ENCODE measurements around the gene SULT1B1.
"Not testable (repeated sequence)": the region's sequence is repeated elsewhere in the genome, so short reads cannot be mapped to it uniquely, and the experiment has no call there.

SULT1B1 gene

DNA sequence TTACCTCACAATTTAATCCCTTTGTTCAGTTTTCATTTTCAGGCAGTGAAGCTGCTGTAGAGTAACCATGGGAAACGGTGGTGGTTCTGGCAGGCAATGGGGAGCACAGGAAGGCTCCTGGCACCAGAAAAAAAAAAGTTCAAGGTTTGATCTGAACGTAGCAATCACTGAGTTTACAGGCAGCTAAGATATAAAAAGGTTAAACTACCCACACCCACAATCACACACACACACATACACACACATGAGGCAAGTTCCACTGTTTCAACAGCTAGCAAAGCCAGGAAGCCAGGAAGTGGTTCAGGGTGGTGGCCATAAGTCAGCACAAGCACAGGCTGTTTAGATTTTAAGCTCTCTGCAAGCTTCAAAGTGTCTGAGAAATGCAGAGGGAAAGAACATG lies at the start of gene SULT1B1:
TSS of gene SULT1B1 (minus strand) at position 166 of the 400 bp plus-strand sequence. CDS start 5,403 bp downstream, outside the sequence.
- peak in 1 of 2 donors; percentile 10 for DNase-seq (ENCODE audit: low read depth in 2 of 2)

DNA sequence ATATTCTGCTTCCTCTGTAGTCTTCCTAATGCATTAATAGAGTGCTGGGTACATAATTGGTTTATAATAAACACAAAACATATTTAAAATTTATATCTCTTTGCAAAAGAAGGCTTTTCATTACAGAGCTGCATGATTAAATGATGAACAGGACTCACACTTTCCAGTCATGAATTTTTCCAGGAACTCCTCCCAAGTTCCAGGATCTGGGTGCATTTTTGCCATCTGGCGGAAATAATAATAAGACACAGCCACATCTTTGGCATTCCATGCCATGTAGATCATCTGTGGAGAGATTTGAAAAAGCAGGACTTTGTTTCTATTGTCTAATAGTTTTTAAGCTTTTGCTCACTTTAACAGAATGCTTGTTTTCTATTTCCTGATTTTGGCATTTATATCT lies 40.2 kb upstream of the SULT1B1 start:
- DNase-seq (ENCODE audit: low read depth in 2 of 2), result no peak

DNA sequence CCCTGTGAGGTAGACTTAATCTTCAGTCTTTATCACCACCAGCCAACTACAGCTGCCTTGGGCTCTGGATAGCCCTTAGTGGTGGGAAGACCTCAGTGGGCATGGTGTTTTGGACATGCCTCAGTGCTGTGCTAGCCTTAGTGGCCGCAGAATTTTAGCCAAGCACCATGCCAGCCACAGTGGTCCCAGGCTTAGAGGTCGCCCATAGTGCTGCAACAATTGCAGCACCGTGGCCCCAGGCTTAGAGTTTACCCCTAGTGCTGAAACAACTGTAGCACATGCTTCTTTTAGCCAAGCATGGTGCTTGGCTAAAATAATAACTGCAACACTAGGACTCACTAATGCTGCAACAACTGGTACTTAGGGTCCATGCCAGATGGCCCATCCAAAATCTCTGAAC lies 38.9 kb upstream of the SULT1B1 start:
- DNase-seq (ENCODE audit: low read depth in 2 of 2), result no peak

DNA sequence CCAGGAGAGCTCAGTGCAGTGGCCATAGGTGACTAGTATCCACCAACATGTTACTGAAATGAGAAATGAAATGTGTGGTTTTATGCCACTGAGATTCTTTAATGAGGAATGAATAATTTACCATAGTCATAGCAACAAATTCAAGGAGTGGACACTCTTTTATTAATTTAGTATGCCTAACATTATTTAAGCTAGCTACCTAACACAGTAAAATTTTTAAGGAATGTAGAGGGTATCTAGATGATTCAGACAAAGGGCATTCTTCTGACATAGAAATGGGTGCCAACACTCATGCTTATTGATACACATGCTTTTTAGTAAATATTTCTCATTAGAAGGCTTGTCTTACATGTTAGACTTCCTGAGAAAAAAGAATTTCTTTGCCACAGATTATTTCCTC lies 33.3 kb upstream of the SULT1B1 start:
- DNase-seq (ENCODE audit: low read depth in 2 of 2), result no peak

DNA sequence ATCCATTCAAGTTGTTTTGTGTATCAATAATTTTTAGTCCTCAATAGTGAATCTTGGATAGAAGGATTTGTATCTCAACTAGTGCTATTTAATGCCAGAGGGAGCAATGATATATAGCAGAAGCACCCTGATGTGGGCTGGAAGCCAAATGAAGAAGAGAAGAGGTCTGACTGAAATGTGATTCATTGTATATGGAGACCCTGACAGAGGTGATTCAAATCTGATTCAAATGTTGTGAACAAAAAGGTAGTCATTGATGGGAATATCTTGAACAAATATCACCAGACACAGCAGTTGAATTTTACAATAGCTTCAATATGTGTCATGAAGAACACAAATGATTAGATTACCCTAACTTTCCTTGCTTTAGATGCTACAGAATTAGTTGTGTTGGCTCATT lies 27.5 kb upstream of the SULT1B1 start:
- no peak for DNase-seq (ENCODE audit: low read depth in 2 of 2)

DNA sequence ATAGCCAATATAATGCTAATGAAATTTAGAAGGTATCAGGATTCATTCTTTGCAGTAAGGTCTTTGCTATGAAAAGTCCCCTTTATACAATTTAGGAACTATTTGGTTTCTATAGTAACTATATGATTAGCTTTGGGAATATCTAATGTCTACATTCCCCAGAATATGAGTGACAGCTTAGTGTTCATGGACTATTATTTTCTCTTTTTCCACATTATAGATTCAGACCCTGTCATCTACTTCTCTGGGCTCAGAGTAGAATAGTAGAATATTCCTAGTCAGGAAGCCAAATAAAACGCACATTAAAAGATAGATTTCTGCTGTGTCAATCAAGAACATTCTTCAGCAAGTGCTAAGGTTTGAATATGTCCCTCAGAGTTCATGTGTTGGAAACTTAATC lies 26.1 kb upstream of the SULT1B1 start:
- no peak for DNase-seq (ENCODE audit: low read depth in 2 of 2)

DNA sequence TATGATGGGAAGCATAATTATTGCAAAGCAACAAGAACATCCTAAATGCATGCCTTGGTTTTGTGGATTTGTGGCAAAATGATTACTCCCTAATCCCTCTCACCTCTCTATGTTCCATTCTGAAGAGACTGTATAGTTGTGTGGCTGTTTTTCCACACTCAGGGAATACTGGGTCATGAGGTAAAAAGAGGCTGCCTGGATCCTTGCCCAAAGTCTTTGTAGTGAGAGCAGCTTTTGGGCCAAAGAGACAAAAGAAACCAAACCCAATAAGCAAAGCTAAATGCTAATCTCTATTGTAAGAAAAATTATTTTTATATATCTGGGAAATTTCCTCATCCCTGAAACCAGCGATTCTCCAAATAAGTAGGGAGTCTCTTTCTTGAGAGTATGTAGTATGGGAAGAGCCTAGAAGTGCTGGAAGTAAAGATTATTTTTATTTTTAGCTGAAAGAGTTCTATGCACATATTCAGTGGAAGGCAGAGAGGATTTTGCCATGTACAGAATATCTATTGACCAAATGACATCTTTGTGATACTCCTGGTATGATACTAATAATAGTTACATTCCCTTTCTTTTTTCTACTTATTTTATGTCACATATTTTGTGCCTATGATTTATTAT lies 24.9 kb upstream of the SULT1B1 start:
- no peak for DNase-seq (ENCODE audit: low read depth in 2 of 2)

DNA sequence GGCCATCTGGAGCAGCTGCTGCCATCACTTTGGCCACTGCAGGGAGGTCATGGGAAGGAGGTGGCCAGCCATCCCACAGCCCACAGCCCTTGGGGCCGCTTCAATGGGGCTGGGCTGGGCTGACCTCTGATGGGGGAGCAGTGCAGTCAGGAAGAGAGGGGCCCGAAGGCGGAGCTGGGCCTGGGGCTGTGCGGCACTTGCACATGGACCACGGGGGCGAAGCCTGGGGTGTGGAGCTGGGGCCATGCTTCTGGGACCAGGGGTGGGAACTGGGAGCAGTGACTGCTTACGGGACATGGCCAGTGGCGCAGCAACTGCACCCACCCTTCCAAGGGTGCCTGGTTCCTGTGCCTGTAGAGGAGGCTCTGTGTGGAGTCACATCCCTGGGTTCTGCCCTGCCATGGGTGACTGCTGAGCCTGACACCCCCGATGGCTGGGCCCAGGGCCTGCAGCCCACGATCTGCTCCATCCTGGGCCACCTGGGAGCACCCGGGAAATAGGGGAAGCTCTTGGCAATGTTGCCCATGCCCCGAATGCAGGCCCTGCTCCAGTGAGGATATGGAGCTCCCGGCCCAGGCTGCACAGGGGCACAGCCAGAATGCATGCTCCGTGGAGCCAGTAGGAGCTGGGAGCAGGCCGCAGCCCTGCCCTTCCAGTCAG lies 22.4 kb upstream of the SULT1B1 start:
- no peak for DNase-seq (ENCODE audit: low read depth in 2 of 2)

DNA sequence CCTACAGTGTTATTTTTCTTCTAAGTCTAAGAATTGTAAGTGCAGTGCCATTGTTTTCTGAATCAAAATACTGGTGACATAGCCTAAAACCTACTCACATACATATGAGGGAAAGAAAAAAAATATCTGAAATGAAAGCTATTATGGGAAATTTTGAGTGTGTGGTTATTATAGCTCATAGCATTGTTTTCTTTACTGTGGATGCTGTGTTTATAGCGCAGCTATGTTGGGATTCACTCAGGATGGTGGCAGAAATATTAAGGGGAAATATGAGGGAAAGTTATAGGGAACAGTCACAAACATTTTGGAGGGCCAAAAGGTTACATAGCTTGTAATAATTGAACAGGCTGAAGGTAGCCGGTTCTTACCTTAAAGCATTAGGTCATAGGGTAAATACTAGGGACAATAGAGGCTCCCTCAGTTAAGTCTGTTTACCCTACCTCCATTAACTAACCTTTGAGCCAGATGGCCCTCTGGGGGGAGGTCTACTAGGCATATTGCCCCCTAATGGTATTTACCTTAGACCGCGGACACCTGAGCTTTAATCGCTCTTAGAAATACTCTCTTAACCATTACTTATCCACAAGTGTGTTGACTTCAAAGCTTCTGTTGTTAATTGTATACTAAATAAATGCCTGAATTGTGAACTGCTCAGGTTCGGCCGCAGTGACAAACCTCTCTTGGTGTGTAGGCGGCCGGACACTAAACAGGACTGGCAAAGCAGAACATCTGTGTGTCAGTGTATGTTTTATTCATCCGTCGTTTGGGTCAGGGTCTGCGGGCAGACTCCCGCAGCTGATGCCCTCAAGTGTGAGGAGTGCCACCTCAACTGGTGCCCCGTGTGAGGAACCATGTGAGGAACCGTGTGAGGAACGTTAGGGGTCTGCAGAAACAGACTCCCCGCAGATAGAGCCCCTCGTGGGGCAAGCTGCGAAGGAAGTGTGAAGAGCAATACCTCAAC lies 21.3 kb upstream of the SULT1B1 start:
- DNase-seq (ENCODE audit: low read depth in 2 of 2), result no peak

DNA sequence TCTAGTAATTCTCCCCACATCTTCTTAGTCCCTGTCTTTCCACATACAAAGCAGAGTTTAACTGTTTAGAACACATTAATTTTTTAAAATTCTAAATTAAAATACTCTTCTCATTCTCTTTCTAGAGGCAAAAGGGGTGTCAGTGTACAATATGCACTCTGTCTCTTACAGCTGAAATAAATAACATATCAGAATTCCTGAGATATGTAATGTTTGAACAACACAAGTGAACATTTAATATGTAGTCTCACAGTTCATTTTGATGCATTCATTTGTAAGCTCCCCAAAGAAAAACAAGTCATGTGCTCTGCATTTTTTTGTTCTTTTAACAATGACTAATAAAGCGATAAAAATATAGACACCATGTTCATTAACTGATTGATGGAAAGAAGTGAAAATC lies 19.7 kb upstream of the SULT1B1 start:
- DNase-seq (ENCODE audit: low read depth in 2 of 2), result no peak

DNA sequence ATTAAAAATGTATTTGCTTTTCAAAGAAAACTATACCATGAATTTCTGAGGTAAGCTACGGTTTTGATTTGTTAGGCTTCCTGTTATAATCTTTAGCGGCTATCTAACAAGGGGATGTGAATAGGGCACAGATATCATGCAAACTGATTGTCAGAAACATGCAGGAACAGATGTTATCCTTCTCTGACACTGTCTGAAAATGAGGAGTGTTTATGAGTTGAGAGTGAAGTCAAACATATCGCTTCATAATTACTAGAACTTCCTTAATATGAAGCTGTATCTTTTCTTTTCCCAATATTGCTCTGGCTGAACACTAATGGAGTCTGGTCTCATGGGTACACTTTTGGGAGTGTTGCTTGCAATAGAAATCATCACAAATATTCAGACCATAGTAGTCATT lies 16.3 kb upstream of the SULT1B1 start:
- no peak for DNase-seq (ENCODE audit: low read depth in 2 of 2)

DNA sequence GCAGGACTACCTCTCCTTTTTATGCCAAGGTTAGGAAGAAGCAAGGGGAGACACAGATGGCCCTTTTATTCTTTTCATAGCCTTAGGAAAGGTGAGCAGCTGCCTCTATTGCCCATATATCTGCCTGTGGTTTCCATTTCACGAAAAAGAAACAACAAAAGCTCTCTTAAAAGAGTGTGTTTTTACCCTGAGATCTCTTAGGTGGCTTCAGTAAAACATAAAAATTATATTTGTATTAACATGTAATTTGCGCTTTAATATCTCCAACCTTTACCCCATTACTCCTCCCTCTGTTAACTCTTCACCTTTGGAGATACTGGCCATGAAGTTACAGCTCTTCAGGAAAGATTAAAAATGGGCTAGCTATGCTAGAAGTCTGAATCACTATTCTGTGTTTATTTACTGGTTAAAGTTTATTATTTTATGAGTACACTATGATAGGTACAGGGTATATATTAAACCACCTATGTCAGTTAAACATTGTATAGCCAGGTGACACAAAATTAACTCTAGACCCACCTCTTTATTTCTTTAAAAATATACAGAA lies 15.0 kb upstream of the SULT1B1 start:
- no peak for DNase-seq (ENCODE audit: low read depth in 2 of 2)

DNA sequence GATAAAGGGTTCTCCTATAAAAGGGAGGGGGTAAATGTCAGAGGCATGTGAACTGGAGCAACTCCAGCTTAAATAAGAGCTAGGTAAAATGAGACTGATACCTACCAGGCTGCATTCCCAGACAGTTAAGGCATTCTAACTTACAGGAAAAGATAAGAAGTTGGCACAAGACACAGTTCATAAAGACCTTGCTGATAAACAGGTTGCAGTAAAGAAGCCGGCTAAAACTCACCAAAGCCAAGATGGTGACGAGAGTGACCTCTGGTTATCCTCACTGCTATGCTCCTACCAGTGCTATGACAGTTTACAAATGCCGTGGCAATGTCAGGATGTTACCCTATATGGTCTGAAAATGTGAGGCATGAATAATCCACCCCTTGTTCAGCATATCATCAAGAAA lies 13.1 kb upstream of the SULT1B1 start:
- no peak for DNase-seq (ENCODE audit: low read depth in 2 of 2)

DNA sequence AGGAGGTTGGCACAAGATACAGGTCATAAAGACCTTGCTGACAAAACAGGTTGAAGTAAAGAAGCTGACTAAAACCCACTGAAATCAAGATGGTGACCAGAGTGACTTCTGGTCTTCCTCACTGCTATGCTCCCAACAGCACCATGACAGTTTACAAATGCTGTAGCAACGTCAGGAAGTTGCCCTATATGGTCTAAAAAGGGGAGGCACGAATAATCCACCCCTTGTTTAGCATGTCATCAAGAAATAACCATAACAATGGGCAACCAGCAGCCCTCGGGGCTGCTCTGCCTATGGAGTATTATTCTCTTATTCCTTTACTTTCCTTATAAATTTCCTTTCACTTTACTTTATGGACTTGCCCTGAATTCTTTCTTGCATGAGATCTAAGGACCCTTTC lies 8.1 kb upstream of the SULT1B1 start:
- DNase-seq (ENCODE audit: low read depth in 2 of 2), result not testable (repeated sequence)

DNA sequence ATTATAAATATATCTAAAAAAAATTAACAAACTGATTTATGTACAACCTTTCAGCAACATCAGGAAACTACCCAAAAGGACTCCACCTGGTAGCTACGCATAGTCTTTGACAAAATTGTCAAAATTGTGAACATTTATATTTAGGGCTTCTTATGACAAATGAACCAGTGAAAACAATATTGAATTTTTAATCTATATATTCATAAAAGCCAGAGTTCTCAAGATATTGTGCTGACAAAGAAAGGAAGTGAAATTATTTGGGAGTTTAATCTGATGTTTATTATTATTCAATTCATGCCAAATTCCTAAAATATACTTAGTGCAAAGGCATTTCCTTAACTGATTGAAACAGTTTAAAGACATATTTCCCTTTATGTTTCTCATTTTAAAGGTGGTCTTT lies 5.3 kb upstream of the SULT1B1 start:
- no peak for DNase-seq (ENCODE audit: low read depth in 2 of 2)

DNA sequence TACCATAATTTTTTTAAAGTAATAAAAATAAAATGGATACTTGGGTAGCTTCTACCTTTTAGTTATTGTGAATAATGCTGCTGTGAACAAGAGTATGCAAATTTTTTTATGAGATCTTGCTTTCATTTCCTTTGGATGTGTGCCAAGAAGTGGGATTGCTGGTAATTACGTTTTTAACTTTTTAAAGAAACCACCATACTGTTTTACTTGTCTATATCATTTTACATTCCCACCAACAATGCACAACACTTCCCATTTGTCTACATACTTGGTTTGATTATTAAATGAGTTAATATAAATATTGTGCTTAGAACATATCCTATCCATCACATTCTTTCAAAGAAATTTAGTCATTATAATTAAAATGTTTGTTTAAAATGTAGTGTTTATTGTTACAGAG lies 3.9 kb upstream of the SULT1B1 start:
- DNase-seq (ENCODE audit: low read depth in 2 of 2), result no peak

DNA sequence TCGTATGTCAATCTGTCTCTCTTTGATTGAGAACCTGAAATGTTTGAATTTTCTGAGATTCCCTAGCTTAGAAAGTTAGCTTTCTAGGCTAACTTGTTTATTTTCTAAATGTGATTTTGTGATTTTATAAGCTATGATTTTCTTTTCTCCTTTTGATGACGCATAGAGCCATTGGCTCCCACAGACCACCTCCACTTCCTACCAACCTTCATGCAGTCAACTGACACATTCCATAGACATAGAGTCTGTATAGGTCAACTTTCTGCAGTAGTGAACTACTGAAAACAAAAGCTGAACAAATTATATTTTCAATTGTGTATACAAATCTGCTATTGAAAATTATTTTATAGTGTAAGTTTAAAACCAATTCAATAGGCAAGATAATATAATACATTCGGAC lies 2.8 kb upstream of the SULT1B1 start:
- DNase-seq (ENCODE audit: low read depth in 2 of 2), result no peak

DNA sequence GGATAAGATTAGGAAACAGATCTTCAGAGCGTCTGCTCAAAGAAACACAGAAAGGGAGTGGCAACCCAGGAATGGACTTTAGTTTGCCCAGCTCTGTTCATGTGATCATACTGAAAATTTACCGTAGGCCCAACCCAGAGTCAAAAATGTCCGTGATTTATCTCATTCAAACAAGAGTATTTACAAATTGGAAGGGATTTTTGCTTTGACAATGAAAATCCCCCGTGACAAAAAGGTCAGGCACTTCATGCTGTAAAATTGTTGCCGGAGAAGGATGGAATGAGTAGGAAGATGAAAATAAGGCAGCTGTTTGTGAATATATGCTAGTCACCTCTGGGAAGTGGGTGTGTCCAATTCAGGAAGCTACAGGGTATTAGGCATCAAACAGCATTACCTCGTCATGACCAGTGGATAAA lies 1.2 kb downstream of the SULT1B1 start:
- DNase-seq (ENCODE audit: low read depth in 2 of 2), result no peak

DNA sequence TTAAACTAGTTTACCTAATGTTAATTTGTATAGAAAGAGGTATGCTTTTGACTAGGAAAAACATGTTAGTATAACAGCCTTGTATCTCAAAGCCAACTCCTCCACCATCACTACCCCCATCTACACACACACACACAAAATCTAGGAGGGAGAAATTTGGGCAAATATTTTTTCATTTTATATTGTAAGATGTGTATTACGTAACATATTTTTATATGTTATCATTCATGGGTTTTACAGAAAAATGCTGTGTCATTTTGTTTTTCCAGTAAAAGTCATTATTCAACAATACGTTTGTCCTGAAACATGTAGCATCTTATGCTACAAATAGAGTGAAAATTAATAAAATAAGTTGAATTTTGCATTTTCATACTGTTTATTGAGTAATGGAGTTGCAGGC lies 3.0 kb downstream of the SULT1B1 start:
- DNase-seq (ENCODE audit: low read depth in 2 of 2), result no peak

DNA sequence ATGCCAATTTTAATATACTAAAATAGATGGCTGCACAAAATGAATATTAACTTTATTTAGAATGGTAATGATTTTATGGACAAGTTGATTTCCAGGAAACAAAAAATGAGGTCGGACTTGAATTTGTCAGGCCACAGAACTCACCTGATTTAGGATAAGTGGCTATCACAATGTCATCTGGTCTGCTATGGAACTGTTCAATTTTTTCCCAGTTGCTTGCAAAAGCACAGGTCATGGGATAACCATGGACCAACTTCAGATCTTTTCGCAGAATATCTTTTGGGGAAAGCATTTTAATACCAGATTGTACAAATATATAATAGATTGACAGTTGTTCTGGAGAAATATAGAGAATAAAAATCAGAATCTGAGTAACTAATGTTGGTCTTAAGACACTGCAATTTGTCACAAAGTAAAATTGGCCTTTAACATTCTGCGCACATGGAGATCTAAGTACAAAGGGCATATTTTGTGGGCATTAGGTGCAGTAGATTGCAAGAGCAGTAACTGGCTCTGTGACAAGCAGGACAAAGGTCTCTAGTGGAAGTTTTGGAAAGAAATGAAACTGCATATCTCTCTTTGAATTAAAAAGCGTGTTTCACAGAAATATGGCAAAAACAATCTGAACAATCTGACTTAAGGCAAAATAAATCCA lies 5.4 kb downstream of the SULT1B1 start:
- DNase-seq (ENCODE audit: low read depth in 2 of 2), result no peak

DNA sequence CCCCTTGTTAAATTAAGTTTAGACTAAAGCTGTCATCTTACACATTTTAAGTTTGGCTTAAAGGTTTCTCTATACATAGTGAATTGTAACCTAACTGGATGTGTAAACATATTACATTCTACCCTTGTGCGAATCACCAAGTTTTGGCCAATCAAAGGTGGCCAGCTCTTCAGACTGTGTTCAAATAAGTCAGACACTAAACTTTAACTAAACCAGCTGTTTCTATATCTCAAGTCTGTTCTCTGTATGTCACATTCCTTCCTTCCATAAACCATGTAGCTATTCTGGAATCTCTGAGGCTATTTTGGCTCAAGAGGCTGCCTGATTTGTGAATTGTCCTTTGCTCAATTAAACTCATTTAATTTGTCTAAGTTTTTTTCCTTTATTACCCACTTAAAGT lies 6.7 kb downstream of the SULT1B1 start:
- DNase-seq (ENCODE audit: low read depth in 2 of 2), result no peak

DNA sequence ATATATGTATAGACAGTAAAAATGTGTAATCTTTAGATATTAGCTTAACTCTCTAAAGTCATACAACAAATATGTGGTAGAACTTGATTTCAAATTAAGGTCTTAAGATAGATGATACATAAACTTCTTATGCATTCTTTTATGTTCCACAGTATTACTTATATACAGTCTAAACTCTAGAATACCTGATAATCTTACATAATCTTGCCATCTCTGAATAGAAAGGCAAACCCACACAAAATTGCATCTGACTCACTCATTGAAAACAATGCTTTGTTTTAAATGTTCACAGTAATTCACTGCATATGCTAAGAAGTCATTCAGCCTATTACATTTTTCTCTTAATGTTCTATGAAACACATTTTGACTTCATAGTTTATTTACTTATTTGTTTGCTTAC lies 10.1 kb downstream of the SULT1B1 start:
- no peak for DNase-seq (ENCODE audit: low read depth in 2 of 2)

Data from stimulated activated CD8-positive, alpha-beta memory T cell treated with anti-CD3 and anti-CD28 coated beads, Interleukin-15, amount 100 ng/mL, for 4 hours (primary cell).